Fibroblast of skin of abdomen (primary cell): ENCODE measurements around the gene PARP11. TPM values are rescaled to one million over a fixed set of nuclear protein-coding genes. Genes with fewer than 3 reads are reported as not detected.
A peak's percentile ranks its signal among the peaks of the same experiment; 100 is the strongest.

Experiments
- DNase-seq: peaks from one replicate; pipeline ENCODE4 v3.0.0-alpha.2; 2013
- polyA plus RNA-seq, 2 experiments: library from polyadenylated mRNA; unstranded; fragments of 120-200 nt; gene quantifications; one replicate each; pipeline ENCODE4 v1.2.1, GENCODE V29; 2013; ENCODE audit not compliant: insufficient read length in 2 of 2

The PARP11 gene
- polyA plus RNA-seq (2013, experiment 1 of 2; ENCODE audit: insufficient read length): 7.1 TPM
- 6.5 TPM for polyA plus RNA-seq (2013, experiment 2 of 2; ENCODE audit: insufficient read length)

GRCh38 chr12:3872800-3873636 lies at the start of gene PARP11:
PARP11 (minus strand) TSS chr12:3873399; CDS start chr12:3873229, 170 bp downstream.
- DNase-seq: peak; percentile 96

GRCh38 chr12:3922033-3922432 lies 48.8 kb upstream of the PARP11 start:
- DNase-seq: no peak

DNA sequence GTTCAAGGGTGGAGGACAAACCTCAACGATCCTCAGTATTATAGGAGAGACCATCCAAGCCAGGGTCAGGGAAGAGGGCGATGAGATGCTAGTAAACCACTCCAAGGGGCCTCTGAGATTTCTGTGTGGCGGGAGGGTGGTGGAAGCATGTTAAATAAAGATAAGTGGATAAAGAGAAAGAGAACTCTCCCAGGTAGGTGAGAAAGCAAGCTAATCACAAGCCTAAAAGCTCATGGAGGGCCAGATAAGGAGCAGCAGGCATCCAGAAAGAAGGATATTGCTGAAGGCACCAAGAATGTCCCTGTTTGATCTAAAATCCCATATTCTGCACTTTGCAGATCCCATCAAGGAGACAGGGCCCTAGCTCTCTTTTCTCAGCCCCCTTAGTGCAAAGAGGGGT lies 48.3 kb upstream of the PARP11 start:
- no peak for DNase-seq

DNA sequence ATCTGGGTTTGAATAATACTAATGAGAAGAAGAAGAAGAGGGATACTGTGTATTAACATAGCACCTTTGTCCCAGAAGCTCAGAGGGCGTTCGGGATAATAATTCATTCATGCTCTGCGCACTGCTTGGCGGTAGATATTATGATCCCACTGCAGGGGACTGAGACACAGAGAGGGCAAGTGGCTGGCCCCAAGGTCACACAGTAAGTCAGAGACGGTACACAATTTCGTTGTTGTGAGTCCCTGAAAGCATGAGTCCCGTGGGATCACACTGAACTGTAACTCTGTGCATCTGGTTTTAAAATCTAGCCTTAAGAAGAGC lies 47.9 kb upstream of the PARP11 start:
- DNase-seq: no peak

DNA sequence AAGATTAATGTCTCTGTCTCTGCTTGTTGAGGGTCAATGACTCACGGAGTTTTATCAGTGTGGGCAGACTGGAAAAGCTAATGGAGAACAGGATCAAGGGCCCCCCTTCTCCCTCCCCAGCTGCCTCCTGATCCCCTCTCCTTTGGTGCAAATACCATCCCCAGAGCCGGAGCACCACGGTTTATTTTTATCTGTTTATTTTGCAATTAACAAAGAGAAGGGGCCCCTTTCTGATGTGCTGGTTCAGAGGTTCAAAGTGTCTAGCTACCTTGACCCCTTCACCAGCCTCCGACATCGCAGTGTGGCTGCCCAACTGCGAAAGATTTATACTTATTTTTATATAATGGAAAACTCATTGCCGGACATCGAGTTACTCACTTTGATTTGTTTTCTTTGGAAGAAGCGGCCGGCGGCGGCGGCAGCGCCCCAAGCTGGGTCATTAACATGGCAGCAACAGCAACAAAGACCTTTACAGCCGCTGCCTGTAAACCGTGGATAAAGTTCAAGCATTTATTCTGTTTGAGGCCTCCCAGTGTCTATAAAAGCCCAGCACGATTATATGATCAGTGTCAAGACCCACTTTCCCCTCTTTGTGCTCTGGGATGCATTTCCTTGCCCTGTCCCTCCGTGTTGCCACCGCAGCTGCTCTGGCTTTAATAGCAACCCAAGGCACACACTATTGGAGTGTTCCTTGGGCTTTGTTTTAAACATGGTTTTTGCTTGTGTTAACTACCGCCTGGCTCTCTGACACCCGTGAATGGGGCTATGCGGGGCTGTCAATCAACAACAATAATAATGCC lies 47.4 kb upstream of the PARP11 start:
- no peak for DNase-seq

DNA sequence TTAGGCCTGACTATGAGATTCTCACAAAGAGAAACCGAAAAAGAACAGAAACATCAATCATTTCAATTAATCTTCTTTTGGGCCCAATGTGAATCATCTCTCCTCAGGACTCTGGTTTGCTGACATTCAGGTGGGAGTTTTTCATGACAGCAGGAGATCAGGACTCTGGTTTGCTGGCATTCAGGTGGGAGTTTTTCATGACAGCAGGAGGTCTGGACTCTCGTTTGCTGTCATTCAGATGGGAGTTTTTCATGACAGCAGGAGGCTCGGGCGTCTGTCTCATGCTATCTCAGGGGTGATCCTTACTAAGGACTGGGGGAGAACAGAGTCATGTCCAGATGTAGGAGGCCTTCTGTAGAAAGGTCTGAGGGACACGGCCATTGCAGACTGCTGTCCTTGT lies 40.1 kb upstream of the PARP11 start:
- no peak for DNase-seq

DNA sequence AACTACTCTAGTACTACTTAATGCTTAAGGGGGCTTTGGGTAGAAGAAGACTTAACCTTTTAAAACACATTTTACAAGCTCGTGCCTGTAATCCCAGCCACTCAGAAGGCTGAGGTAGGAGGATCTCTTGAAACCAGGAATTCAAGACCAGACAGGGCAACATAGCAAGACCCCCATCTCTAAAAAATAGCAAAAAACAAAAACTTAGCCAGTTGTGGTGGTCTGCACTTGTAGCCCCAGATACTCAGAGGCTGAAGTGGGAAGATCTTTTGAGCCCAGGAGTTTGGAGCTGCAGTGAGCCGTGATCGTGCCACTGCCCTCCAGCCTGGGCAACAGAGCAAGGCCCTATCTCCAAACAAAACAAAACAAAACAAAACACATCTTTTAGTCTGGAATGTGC lies 39.7 kb upstream of the PARP11 start:
- DNase-seq: no peak

- DNase-seq: no peak
These were observed 38.2 kb upstream of the PARP11 start for GRCh38 chr12:3911409-3911808.

- DNase-seq: no peak
These were observed 32.5 kb upstream of the PARP11 start for GRCh38 chr12:3905664-3906063.

DNA sequence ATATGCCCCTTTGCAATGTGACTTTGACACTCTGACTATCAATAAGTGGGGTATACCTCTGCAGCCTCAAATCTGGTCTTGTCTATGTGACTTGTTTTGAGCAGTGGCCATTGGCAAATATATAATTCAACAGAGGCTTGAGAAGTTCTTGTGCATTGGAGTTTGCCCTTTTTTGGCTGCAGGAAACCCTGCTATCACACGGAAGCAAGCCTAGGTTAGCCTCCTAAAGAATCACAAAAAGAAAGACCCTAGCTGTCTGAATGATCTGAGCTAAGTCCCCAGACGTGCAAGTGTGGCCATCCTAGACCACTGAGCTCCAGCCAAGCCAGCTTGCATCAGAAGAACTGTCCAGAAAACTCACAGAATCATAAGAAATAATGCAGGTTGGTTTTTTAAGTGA lies 31.8 kb upstream of the PARP11 start:
- no peak for DNase-seq

GRCh38 chr12:3902921-3903320 lies 29.7 kb upstream of the PARP11 start:
- DNase-seq: no peak

DNA sequence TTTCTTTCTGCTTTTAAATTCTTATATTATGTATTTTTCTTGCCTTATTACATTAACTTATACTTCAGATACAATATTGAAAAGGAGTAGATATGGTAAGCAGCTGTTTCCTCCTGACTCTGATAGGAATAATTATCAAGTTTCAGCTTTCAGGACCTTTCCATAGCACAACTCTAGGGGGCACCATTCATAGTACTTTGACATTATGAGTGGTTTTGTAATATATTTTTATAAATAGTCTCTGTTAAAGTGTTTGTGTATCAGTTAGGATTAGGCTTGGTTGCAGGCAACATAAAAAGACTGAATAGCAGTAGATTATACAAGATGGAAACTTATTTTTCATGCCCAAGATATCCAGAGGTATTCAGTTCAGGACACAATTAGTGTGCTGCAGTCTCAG lies 27.9 kb upstream of the PARP11 start:
- no peak for DNase-seq

GRCh38 chr12:3898756-3899155 lies 25.6 kb upstream of the PARP11 start:
- no peak for DNase-seq

DNA sequence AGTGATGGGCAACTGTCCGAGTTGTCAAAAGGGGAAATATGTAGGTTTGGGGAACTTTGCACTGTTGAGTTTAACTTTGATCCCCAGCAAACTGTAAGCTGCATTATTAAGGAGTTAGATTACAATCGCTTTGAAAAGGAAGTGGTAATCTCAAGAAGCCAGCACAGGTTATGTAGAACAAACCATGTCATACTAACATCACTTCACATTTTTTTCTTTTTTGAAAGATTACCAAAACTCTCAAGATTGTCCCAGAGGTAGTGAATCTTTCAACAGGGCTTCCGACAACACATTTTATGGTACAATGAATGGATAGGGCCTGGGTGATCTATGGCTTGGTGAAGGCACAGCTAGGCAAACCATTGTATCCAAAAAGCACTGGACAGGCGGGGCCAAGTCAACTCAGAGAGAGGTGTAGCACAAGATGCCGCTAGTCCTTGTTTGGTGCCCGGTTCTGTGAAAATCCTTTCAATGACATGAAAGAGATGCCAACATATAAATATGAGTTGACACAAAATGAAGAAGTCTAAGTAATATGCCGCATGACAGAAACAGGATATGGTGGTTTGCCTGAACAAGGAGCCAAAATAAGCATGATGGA lies 24.3 kb upstream of the PARP11 start:
- DNase-seq: no peak

DNA sequence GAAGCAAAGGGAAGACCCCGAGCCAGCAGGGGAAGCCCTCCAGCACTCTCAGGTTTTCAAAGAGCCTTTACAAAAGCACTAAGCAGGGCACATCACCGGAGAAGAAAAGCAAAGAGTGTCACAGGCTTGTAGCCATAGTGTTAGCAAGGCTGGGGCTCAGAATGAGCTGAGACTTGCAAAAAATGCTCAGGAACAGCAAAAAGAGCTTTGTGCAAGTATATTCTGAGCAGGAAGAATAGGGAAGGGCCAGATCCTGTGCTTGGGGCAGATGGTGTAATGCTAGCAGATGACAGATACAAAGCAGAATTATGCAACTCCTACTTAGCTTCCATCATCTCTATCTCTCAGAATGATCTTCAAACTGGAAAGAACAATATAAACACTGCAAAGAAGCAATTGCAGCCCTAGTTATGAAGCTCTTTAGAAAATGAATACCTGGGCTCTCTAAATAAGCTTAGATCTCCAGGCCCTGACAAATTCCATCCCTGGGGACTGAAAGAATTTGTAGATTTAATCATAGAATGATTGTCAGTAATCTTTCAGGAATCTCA lies 23.7 kb upstream of the PARP11 start:
- peak; percentile 4 for DNase-seq

- no peak for DNase-seq
These were observed 23.2 kb upstream of the PARP11 start for GRCh38 chr12:3896356-3896755.

DNA sequence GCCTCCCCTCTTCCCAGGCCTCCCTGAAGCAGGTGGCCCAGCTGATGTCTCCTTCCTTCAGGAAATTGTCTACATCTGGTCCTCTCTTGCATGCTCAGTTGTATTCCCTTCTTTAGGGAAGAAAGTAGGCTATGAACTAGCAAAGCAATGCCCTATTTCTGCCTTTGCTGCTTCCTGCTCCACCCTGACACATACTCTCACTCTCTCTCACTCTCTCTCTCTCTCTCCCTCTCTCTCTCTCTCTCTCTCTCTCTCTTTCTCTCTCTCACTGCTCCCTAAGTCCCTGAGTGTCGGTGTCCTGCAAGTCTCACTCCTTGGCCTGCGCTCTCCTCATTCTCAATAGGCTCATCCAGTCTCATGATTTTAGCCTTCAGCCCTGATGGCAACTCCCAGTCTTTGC lies 19.4 kb upstream of the PARP11 start:
- no peak for DNase-seq

GRCh38 chr12:3891201-3891600 lies 18.0 kb upstream of the PARP11 start:
- DNase-seq: no peak

DNA sequence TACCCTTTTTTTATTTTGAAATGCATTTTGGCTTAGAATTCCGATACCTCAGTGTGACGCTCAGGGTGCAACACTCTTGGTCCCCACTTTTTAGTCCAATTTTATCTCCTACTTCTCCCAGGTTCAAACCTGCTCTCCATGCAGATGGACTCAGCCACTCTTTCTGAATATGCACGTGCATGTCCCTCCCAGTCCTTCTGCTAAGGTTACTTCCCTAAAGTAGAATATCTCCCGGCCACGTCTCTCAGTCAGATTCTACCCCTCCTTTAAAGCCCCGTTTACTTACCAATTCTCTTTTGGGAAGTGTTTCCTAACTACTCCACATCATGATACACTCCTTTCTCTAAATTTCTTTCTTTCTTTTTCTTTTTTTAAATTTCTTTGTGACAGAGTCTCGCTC lies 15.5 kb upstream of the PARP11 start:
- DNase-seq: no peak

GRCh38 chr12:3885277-3886094 lies 12.3 kb upstream of the PARP11 start:
- peak; percentile 51 for DNase-seq

- no peak for DNase-seq
These were observed 11.5 kb upstream of the PARP11 start for GRCh38 chr12:3884671-3885070.

DNA sequence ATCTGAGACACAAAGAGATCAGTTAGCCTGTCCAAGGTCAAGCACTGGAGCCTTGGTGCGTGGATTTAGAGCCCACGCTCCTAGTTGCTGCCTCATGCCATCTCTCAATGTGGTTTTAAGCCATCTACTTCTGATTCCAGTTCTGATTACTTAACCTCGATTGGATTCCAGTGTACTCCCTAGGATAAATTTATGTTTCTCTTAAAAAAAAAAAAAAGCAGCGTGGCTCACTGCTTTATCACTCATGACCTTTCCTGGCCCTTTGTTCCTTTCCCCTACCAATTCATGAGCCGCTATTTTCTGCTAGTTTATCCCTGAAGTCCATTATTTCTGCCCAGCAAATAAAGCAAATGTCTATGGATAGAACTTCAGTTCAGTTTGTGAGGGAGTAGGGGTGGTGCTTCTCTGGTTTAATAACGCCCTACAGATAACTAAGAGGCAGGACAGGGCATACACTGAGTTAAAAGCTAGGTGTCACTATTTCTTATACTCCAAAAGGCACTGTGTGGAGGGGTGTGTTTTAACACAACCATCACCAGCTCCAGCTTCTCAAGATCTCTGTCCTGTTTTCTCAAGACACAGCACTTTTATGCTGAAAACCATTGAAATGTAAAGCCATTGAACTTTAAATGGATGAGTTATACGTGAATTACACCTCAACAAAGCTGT lies 9.8 kb upstream of the PARP11 start:
- peak; percentile 13 for DNase-seq
